Muscle of back (tissue), 11 donors: ENCODE measurements around the gene SDHA. TPM values are rescaled to one million over a fixed set of nuclear protein-coding genes. Genes with fewer than 3 reads are reported as not detected.
A peak's percentile ranks its signal among the peaks of the same experiment; 100 is the strongest.
"Not testable (repeated sequence)": the region's sequence is repeated elsewhere in the genome, so short reads cannot be mapped to it uniquely, and the experiment has no call there.

Source experiments
- DNase-seq, 3 donors: peaks; one replicate each; pipeline versions ENCODE4 v3.0.0 to v3.0.0-alpha.2; 2013
- polyA plus RNA-seq, 10 donors: library from polyadenylated mRNA; unstranded; fragments of 120-200 nt; gene quantifications; one replicate each; pipeline ENCODE4 v1.2.1, GENCODE V29; 2013; ENCODE audit not compliant: insufficient read length in 10 of 10

Gene SDHA
- polyA plus RNA-seq, 10 donors, result 85.0 to 120 (median 99.3) TPM

DNA sequence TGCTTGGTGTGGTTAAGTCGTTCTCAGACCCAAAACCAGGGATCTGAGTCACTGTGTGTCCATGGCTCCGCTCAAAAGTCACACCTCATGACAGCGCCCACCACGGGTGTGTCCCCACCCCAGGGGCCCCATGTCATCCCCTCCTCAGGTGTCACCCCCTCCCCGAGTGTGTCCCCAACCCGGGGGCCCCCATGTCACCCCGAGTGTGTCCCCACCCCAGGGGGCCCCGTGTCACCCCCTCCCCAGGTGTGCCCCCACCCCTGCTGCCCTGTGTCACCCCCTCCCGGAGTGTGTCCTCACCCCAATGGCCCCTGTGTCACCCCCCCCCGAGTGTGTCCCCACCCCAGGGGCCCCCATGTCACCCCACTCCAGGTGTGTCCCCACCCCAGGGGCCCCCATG, 21.8 kb upstream of the SDHA start:
- no peak for DNase-seq

- peak in 1 of 3 donors; percentile 24 for DNase-seq
These were observed 21.1 kb upstream of the SDHA start for GRCh38 chr5:197031-197430.

GRCh38 chr5:197892-198489, 20.1 kb upstream of the SDHA start:
- DNase-seq, result no peak

- no peak for DNase-seq
These were observed 19.5 kb upstream of the SDHA start for GRCh38 chr5:198516-199196.

GRCh38 chr5:199197-199949, 18.7 kb upstream of the SDHA start:
- DNase-seq, result no peak

DNA sequence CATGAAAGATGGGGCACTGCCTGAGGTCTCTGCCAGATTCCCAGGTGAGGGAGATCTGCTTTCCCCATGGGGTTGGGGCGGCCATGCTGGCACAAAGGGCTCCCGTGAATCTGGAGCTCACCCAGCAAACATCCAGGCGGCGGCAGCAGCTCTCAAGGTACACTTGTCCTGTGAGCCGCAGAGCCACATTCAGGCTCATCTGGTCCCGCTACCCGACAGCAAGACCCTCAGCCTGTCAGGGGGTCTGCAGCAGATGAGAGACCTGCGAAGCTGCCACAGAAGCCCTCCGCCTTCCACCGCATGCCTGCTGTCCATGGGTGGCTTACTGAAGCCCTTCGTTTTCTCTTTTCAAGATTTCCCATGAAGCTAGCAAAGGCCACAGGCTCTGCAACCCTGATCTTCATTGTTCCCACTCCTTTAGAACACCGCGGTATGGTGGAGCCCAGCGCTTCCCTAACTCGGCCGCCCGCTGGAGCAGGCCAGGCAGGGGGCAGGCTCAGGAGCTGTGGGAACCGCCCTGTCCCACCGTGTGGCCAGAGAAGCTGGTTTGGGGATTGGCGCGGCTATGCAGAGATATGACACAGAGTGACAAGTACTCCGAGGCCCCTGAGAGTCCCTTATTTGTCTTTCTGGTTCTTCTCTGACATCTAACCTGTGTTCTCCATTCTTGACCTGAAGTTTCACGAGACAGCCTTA, 18.0 kb upstream of the SDHA start:
- no peak for DNase-seq

DNA sequence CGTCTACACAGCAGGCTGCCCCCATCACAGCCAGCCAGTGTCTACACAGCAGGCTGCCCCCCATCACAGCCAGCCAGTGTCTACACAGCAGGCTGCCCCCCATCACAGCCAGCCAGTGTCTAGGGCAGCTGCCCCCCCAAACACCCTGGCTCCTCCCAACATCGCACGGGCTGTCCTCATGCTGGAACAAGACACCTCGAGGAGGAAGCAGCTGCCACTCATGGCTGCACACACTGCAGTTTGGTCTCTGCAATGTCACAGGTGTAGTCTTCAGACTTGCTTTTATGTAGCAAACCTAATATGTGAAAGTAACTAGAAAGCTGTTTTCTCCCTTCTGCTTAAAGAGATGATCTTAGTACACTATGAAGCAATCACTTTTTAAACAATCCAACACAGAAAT, 17.1 kb upstream of the SDHA start:
- DNase-seq, result no peak

GRCh38 chr5:201672-202071, 16.4 kb upstream of the SDHA start:
- no peak for DNase-seq

DNA sequence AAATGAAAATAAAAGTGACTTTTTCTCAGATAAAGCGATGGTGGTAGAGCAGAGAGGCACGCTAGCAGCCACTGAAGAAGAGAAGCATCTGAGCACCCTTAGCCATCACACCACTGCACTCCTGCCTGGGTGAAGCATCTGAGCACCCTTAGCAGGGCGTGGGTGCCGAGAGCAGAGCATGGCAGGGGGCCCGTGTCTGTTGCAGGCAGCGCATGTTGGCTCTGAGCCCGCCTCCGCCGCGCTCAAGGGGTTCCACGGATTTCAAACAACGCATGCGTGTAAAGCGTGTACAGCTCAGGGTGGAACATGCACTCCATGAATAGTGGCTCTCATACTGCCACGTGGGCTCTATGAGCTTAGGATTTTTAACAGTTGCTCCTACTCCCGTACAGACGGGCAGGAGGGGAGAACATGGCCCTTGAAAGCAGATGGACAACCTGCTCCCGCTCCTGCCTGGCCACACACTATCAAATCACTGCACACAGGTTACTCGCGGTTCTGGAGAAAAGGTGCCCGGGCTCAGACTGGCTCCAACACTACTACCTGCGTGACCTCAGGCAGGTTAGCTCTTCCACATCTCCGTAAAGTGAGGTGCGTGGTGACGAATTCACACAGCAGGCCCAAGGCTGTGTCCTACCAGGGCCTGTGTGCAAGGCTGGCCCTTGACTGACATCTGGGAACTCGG, 14.7 kb upstream of the SDHA start:
- no peak for DNase-seq

GRCh38 chr5:204001-204400, 14.1 kb upstream of the SDHA start:
- no peak for DNase-seq

DNA sequence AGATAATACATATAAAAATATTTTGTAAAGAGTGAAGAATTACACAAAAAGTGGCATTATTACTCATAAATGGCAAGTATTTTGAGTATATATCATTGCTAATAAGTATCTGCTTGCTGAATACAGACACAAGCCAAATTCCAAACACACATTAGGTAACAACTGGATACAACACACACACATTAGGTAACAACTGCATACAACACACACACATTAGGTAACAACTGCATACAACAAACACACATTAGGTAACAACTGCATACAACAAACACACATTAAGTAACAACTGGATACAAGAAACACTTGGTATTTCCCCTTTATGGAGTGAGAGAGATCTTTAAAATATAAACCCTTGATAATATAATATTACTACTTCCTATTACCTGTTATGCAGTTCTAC, 13.7 kb upstream of the SDHA start:
- no peak for DNase-seq

DNA sequence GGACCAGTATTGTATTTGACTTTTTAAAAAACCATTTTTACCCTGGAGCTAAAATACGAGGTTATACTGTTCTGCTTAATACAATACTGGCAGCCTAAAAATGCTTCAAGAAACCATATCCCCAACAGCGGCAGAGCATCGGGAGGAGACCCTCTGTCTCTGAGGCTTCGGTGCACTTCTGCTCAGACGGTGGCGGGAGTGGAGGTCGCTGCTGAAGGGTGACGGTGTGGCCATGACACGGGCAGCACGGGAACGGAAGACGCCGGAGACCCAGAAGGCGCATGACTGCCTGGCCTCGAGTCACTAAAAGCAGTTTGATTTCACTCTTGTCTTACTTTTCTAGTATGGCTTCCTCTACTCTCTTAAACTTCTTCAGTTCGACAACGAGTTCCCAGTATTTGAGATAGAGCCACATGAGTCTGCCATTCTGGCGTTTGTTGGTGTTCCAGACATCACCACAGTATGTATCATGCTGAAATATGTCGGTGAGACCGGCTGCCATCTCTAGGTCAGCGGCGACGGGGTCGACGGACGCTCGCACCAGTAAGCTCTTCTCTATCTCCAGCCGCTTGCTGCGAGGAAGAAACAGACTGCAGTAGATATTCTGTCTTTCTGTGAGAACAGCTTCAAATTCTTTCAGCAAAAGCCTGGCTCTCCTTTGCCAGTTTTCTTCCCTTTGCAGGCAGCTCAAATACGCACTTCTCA, 13.0 kb upstream of the SDHA start:
- no peak for DNase-seq

DNA sequence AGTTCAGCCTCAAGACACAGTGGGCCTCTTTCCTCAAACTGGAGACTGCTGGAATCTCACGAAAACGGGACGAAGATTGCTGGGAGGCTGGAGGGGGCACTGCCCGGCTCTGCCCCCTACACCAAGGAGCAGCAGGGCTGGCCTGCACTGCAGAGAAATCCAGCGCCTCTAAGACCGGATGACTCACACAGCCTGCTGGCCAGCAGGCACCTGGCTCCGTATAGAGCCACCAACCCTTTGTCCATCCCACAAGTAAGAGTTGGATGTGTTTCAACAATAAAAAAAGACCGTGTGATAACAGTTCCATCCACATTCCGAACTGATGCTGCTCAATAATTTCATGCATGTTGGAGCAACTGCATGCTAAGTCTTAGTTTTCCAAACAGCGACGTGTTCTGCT, 11.7 kb upstream of the SDHA start:
- DNase-seq, result no peak

DNA sequence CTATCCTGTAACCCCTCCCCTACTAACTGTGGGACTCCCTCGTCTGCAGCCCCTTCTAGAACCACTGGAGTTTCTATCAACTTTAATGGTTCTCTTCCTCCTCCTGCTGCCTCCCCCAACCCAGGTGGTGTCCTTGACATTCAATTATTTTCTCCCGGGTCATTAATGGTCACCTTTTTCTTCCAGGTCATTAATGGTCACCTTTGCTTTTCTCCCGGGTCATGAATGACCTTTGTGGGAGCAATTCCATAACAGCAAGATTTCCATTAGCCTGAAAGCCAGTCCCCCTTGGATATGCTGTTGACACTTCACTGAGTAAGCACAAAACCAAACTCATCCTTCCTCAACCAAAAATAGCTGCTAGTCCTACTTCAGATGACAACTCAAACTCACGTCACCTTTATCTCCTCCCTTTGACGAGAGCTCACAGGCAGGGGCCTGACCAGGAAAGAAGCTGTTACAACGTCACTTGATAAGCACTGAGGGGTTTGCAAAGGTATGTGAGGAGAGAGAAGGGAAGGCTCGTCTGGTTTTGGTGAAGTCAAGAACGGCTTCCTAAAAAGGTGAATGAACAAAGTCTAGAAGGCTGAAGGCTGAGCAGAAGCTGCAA, 11.1 kb upstream of the SDHA start:
- DNase-seq, result no peak

DNA sequence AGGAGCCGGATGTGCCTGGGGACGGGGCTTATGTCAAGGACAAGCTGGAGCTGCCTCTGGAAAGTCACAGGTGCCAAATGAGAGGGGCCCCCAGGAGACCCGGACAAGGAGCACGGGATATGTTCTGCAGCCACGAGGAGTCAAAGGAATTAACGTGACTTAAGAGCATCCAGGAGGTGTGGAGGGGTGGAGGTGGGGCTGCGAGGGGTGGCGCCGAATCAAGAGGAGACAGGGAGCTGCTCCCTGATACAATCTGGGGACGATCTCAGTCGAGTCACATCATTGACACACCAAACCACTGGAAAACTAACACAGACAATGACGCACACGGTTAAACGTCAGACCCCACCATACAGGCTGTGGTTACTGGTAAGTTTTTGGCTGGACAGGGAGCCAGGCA, 10.5 kb upstream of the SDHA start:
- no peak for DNase-seq

GRCh38 chr5:208449-209114, 9.5 kb upstream of the SDHA start:
- DNase-seq, result no peak

DNA sequence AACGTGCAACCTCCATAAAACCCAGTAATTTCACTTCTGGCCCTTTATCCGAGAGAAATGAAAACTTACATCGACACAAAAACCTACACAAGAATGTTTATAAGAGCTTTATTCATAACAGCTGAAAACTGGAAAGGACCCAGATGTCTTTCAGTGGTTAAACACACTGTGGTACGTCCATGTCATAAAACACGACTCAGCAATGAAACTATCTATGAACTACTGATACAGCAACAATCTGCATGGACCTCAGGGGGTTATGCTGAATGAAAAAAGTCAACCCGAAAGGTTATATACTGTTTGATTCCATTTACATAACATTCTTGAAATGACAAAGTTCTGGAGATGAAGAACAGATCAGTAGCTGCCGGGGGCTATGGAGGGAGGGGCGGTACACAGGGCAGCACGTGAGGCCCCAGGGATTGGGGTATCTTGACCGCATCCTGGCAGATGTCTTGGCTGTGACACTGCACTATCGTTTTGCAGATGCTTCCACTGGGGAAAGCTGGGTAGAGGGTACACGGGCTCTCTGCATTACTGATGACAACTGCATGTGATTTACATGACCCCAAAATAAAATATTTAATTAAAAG, 4.2 kb upstream of the SDHA start:
- no peak for DNase-seq

- DNase-seq, result not testable (repeated sequence)
These were observed 2.9 kb upstream of the SDHA start for GRCh38 chr5:215256-215655.

DNA sequence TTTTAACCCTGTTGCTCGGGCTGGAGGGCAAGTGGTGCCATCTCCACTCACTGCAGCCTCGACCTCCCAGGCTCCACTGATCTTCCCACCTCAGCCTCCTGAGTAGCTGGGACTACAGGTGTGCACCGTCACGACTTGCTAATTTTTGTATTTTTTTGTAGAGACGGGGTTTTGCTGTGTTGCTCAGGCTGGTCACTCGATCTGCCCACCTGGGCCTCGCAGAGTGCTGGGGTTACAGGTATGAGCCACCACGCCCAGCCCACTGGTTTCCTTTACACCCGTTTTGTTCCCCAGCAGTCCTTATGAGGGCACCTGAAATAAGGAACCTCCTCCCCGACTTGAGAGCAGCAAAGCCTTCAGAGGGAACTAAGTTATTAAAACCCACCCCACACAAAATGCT, 2.0 kb upstream of the SDHA start:
- DNase-seq, result not testable (repeated sequence)
